Calu3 (cell line): ENCODE results near the gene SH3BP1. TPM values are rescaled to one million over a fixed set of nuclear protein-coding genes. Genes with fewer than 3 reads are reported as not detected.
A peak's percentile ranks its signal among the peaks of the same experiment; 100 is the strongest.

Experiments
- BruUV-seq: library from RNA; stranded (reverse); fragments of 400-500 nt; replicated peaks from 2 replicates; lab custom pipeline; 2021; lab: Mats Ljungman, UMichigan
- CTCF ChIA-PET: fragments of 300-600 bp; sonication (Branson Sonifier 250); formaldehyde crosslinking; loops from one replicate; lab custom pipeline; 2022; ENCODE audit warnings: antibody characterized with exemption; lab: Charles Lee
- DNase-seq: peaks from one replicate; pipeline ENCODE4 v3.0.0; 2022
- H3K27ac Mint-ChIP-seq: one replicate; pipeline ENCODE4 v1.8.0; 2022; ENCODE audit warnings: mixed read lengths; ENCODE audit not compliant: unreplicated experiment
- H3K27me3 Mint-ChIP-seq: one replicate; pipeline ENCODE4 v1.8.0; 2022; ENCODE audit warnings: mixed read lengths; ENCODE audit not compliant: unreplicated experiment
- H3K36me3 Mint-ChIP-seq: one replicate; pipeline ENCODE4 v1.8.0; 2022; ENCODE audit warnings: mild to moderate bottlenecking, moderate library complexity, mixed read lengths; ENCODE audit not compliant: insufficient read depth, unreplicated experiment
- H3K4me1 Mint-ChIP-seq: one replicate; pipeline ENCODE4 v1.8.0; 2022; ENCODE audit warnings: mild to moderate bottlenecking, low read depth, mixed read lengths; ENCODE audit not compliant: unreplicated experiment
- H3K4me3 Mint-ChIP-seq: one replicate; pipeline ENCODE4 v1.8.0; 2022; ENCODE audit warnings: mild to moderate bottlenecking, low read depth, moderate library complexity, mixed read lengths; ENCODE audit not compliant: unreplicated experiment
- H3K9me3 Mint-ChIP-seq: one replicate; pipeline ENCODE4 v1.8.0; 2022; ENCODE audit warnings: low read depth, mixed read lengths; ENCODE audit not compliant: unreplicated experiment
- intact Hi-C: fragments of 100-400 bp; cut with micrococcal nuclease; formaldehyde crosslinking; loops from one replicate; pipeline ENCODE4 v1.10.0; 2022; ENCODE audit not compliant: unreplicated experiment
- total RNA-seq: library from RNA; stranded (reverse); gene quantifications from 2 replicates; pipeline ENCODE4 v1.2.3, GENCODE V29; 2022
- TF ChIP-seq, protein P1 (sequence below): fragments of 200-600 bp; IDR thresholded peaks from one replicate; pipeline ENCODE4 v1.8.0; 2022; ENCODE audit warnings: antibody characterized with exemption; ENCODE audit not compliant: unreplicated experiment

The SH3BP1 gene
- total RNA-seq, 1 experiment from 2014 or later = 17.6 TPM

DNA sequence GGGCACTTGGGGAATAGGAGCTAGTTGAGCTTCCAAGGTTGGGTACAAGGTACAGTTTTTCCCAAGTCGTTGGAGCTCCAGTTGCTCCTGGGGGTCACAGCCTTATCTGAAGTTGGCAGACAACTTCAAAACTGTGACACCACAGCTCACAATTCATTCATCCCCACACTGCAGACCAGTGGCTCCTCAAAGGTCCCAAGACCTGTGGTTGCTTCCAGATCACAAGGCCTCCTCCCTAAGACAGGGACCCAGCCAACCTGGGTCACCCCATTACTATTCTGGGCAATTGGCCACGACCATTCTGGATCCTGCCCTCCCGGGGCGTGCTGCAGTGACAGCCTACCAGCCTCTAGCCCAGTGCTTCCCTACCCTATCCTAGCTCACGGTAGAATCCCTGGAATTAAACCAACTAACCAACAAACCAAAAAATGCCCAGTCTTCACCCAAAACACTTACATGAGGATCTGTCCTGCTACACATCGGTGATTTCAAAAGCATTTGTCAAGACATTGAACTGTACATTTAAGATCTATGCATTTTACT lies 18.2 kb downstream of the SH3BP1 start:
- H3K4me1 Mint-ChIP-seq = peaks cover 40% of the 10 kb centered on the region
- peaks cover 25% of the 10 kb centered on the region for H3K36me3 Mint-ChIP-seq
- DNase-seq = no peak
- H3K9me3 Mint-ChIP-seq = no peaks in the 10 kb centered on the region
- peak overlapping the region; percentile 92 for H3K27ac Mint-ChIP-seq
- no TSS peak for BruUV-seq
- CTCF ChIA-PET = interaction anchor here (0.8 to 2.0 kb wide), 7 partner anchors 9 to 134 kb away, joined by 3 to 27 read pairs (median 5); partner anchors contain the start of genes GGA1 and NOL12
- H3K4me3 Mint-ChIP-seq = peak overlapping the region; percentile 92
- TF ChIP-seq, protein P1, sequence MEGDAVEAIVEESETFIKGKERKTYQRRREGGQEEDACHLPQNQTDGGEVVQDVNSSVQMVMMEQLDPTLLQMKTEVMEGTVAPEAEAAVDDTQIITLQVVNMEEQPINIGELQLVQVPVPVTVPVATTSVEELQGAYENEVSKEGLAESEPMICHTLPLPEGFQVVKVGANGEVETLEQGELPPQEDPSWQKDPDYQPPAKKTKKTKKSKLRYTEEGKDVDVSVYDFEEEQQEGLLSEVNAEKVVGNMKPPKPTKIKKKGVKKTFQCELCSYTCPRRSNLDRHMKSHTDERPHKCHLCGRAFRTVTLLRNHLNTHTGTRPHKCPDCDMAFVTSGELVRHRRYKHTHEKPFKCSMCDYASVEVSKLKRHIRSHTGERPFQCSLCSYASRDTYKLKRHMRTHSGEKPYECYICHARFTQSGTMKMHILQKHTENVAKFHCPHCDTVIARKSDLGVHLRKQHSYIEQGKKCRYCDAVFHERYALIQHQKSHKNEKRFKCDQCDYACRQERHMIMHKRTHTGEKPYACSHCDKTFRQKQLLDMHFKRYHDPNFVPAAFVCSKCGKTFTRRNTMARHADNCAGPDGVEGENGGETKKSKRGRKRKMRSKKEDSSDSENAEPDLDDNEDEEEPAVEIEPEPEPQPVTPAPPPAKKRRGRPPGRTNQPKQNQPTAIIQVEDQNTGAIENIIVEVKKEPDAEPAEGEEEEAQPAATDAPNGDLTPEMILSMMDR = no peak
- no peaks in the 10 kb centered on the region for H3K27me3 Mint-ChIP-seq
- intact Hi-C loops = no loop called here

DNA sequence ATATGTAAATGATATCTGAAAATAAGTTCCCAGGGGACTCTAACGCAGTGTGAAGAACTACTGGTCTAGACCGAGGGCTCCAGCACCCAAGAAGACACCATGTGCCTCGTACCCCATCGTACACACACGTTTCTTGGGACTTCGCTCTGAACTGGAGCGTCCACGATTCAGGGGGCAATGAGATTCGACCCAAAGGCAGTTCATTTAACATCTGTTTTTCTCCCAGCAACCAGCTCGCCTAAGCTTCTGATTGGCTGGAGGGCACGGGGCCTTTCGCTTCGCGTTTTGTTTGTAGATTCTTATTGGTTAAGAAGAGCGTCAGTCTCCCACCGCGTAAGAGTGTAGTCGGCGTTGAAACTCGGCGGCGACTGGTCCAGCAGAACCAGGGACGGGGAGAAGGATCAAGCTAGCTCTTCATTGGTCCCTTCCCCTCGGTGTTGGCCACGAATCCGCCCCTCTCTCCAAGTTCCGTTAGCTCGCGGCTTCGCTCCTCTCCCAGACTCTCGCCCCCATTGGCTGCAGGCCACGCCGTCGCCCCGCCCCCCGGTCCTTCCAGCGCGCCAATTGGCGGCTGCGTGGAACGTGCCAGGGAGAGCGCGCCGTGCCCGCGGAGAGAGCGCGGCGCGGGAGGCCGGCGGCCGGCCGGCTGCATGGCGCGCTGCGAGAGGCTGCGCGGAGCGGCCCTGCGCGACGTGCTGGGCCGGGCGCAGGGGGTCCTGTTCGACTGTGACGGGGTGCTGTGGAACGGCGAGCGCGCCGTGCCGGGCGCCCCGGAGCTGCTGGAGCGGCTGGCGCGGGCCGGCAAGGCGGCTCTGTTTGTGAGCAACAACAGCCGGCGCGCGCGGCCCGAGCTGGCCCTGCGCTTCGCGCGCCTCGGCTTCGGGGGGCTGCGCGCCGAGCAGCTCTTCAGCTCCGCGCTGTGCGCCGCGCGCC lies 18.9 kb downstream of the SH3BP1 start, which contains the start of gene PDXP:
Gene PDXP, plus strand, starts transcription at position 591 of the 933 bp plus-strand sequence. Its CDS starts 60 bp downstream, at position 651.
- Mint-ChIP-seq H3K27me3 (no peaks in the 10 kb centered on the region), H3K4me1 (peaks cover 40% of the 10 kb centered on the region), H3K36me3 (peaks cover 23% of the 10 kb centered on the region), H3K9me3 (no peaks in the 10 kb centered on the region), H3K4me3 (peak within 1 kb of the TSS; percentile 92), H3K27ac (peak within 1 kb of the TSS; percentile 92)
- no TSS peak for BruUV-seq
- TF ChIP-seq, protein P1 = no peak
- DNase-seq = peak; percentile 99
- CTCF ChIA-PET = interaction anchor here (0.6 to 2.0 kb wide), 8 partner anchors 9 to 133 kb away, joined by 3 to 27 read pairs (median 4); partner anchors contain the start of genes GGA1 and NOL12
- intact Hi-C loops = no loop called here

DNA sequence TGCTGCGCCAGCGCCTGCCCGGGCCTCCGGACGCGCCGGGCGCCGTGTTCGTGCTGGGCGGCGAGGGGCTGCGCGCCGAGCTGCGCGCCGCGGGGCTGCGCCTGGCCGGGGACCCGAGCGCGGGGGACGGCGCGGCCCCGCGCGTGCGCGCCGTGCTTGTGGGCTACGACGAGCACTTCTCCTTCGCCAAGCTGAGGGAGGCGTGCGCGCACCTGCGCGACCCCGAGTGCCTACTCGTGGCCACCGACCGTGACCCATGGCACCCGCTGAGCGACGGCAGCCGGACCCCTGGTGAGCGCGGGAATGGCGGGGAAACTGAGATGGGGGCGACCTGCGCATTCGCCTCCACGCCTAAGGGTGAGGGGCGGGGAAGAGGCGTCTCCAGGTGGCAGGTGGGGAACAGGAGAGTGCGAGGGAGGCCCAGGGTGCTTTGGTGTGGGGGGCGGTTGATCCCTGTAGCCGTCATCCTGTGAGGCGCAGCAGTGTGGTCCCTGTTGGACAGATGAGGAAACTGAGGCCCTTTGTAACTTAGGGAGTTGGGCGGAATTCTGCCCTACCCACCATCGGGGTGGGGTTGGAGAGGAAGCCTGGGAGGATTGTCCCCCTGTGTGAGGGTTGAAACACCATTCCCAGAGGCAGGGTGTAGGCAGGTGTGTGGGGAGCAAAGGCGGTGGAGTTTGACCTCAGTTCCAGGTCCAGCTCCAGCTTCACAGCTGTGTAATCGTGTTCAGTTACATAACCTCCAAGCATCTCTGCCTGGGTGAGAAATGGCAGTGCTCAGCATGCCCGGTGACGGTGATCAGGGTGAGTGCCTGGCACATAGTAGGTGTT lies 19.8 kb downstream of the SH3BP1 start:
- TF ChIP-seq, protein P1 = no peak
- peaks cover 40% of the 10 kb centered on the region for H3K4me1 Mint-ChIP-seq
- H3K27ac Mint-ChIP-seq = peak overlapping the region; percentile 74
- peaks cover 27% of the 10 kb centered on the region for H3K36me3 Mint-ChIP-seq
- no TSS peak for BruUV-seq
- no peaks in the 10 kb centered on the region for H3K27me3 Mint-ChIP-seq
- CTCF ChIA-PET = interaction anchor here (0.6 to 2.0 kb wide), 4 partner anchors 16 to 133 kb away, joined by 4 to 27 read pairs (median 7); partner anchors contain the start of gene GGA1
- intact Hi-C loops = no loop called here
- no peaks in the 10 kb centered on the region for H3K9me3 Mint-ChIP-seq
- no peak for DNase-seq
- peak overlapping the region; percentile 92 for H3K4me3 Mint-ChIP-seq
